Measurements from ENCODE around the gene FAM174A.

FAM174A gene

GRCh38 chr5:100535060-100536005 is at the start of gene FAM174A:
Gene FAM174A, plus strand, starts transcription at chr5:100535374. Its CDS starts 157 bp downstream, at chr5:100535531.
- DNase-seq: peak; percentile 94

- DNase-seq: no peak
Measured at GRCh38 chr5:100493996-100494395, 41.2 kb upstream of the FAM174A start.

- DNase-seq: no peak
Measured at GRCh38 chr5:100496296-100496695, 38.9 kb upstream of the FAM174A start.

- DNase-seq: no peak
Measured at GRCh38 chr5:100502684-100503083, 32.5 kb upstream of the FAM174A start.

- peak; percentile 76 for DNase-seq
Measured at GRCh38 chr5:100505984-100506670, 29.0 kb upstream of the FAM174A start.

GRCh38 chr5:100516285-100516684 is 18.9 kb upstream of the FAM174A start:
- no peak for DNase-seq

GRCh38 chr5:100517301-100517974 is 17.7 kb upstream of the FAM174A start:
- no peak for DNase-seq

- DNase-seq: no peak
Measured at GRCh38 chr5:100518377-100518776, 16.8 kb upstream of the FAM174A start.

GRCh38 chr5:100519075-100519474 is 16.1 kb upstream of the FAM174A start:
- DNase-seq: no peak

- DNase-seq: no peak
Measured at GRCh38 chr5:100520348-100520747, 14.8 kb upstream of the FAM174A start.

GRCh38 chr5:100537946-100538345 is 2.8 kb downstream of the FAM174A start:
- DNase-seq: no peak

GRCh38 chr5:100539519-100539918 is 4.3 kb downstream of the FAM174A start:
- DNase-seq: no peak

GRCh38 chr5:100542086-100542485 is 6.9 kb downstream of the FAM174A start:
- DNase-seq: no peak

GRCh38 chr5:100546001-100546400 is 10.8 kb downstream of the FAM174A start:
- DNase-seq: no peak

GRCh38 chr5:100550531-100551051 is 15.4 kb downstream of the FAM174A start:
- peak; percentile 18 for DNase-seq

GRCh38 chr5:100551183-100551582 is 16.0 kb downstream of the FAM174A start:
- DNase-seq: no peak

- peak; percentile 45 for DNase-seq
Measured at GRCh38 chr5:100553209-100553608, 18.0 kb downstream of the FAM174A start.

GRCh38 chr5:100560860-100561259 is 25.7 kb downstream of the FAM174A start:
- DNase-seq: peak; percentile 12

- DNase-seq: no peak
Measured at GRCh38 chr5:100562821-100563220, 27.6 kb downstream of the FAM174A start.

GRCh38 chr5:100566382-100567141 is 31.4 kb downstream of the FAM174A start:
- DNase-seq: no peak

- no peak for DNase-seq
Measured at GRCh38 chr5:100574716-100575115, 39.5 kb downstream of the FAM174A start.

- DNase-seq: no peak
Measured at GRCh38 chr5:100575815-100576214, 40.6 kb downstream of the FAM174A start.

Measured in fibroblast of skin of right quadriceps (primary cell).